Left renal cortex interstitium (tissue), 4 donors: ENCODE measurements around the gene ITGA11. TPM values are rescaled to one million over a fixed set of nuclear protein-coding genes. Genes with fewer than 3 reads are reported as not detected.

Source experiments
- DNase-seq, 4 donors: peaks; one replicate each; pipeline ENCODE4 v3.0.0-alpha.2; 2013; ENCODE audit warnings: low read depth in 4 of 4, low spot score in 2 of 4, missing footprints in 1 of 4
- polyA plus RNA-seq, 4 donors: library from polyadenylated mRNA; unstranded; fragments of 120-200 nt; gene quantifications; one replicate each; pipeline ENCODE4 v1.2.1, GENCODE V29; 2013; ENCODE audit not compliant: insufficient read length in 4 of 4

The ITGA11 gene
- polyA plus RNA-seq, 4 donors: 2.6 to 5.8 (median 4.1) TPM

- no peak for DNase-seq
Measured at GRCh38 chr15:68364028-68364659, 67.8 kb downstream of the ITGA11 start.

- DNase-seq: no peak
Measured at GRCh38 chr15:68363353-68363752, 68.6 kb downstream of the ITGA11 start.

GRCh38 chr15:68362537-68363126 lies 69.3 kb downstream of the ITGA11 start:
- no peak for DNase-seq

GRCh38 chr15:68360721-68361120 lies 71.2 kb downstream of the ITGA11 start:
- DNase-seq: no peak

GRCh38 chr15:68356778-68357177 lies 75.2 kb downstream of the ITGA11 start:
- no peak for DNase-seq

- no peak for DNase-seq
Measured at GRCh38 chr15:68354923-68355322, 77.0 kb downstream of the ITGA11 start.

- DNase-seq: no peak
Measured at GRCh38 chr15:68354268-68354667, 77.7 kb downstream of the ITGA11 start.

- DNase-seq: no peak
Measured at GRCh38 chr15:68353421-68354135, 78.4 kb downstream of the ITGA11 start.

GRCh38 chr15:68352401-68353062 lies 79.4 kb downstream of the ITGA11 start:
- DNase-seq: no peak

GRCh38 chr15:68349151-68349550 lies 82.8 kb downstream of the ITGA11 start:
- DNase-seq: no peak

- no peak for DNase-seq
Measured at GRCh38 chr15:68348606-68349005, 83.4 kb downstream of the ITGA11 start.

GRCh38 chr15:68348081-68348480 lies 83.9 kb downstream of the ITGA11 start:
- no peak for DNase-seq

GRCh38 chr15:68347392-68347791 lies 84.6 kb downstream of the ITGA11 start:
- DNase-seq: no peak

GRCh38 chr15:68346979-68347378 lies 85.0 kb downstream of the ITGA11 start:
- DNase-seq: no peak

GRCh38 chr15:68345481-68345880 lies 86.5 kb downstream of the ITGA11 start:
- no peak for DNase-seq

- no peak for DNase-seq
Measured at GRCh38 chr15:68344600-68344999, 87.4 kb downstream of the ITGA11 start.

- no peak for DNase-seq
Measured at GRCh38 chr15:68343579-68344225, 88.3 kb downstream of the ITGA11 start.

- no peak for DNase-seq
Measured at GRCh38 chr15:68341760-68342725, 89.9 kb downstream of the ITGA11 start.

GRCh38 chr15:68340726-68341671 lies 91.0 kb downstream of the ITGA11 start:
- no peak for DNase-seq
